Neural cell (in vitro differentiated cells): ENCODE measurements around the gene TBATA. TPM values are rescaled to one million over a fixed set of nuclear protein-coding genes. Genes with fewer than 3 reads are reported as not detected.

Experiments used
- H2AFZ ChIP-seq: fragments of 200-600, 300-800 bp; sonication (generic), shearing (Covaris generic); 2 replicates; pipeline ENCODE4 v1.6.0; 2014; ENCODE audit warnings: low read depth, mild to moderate bottlenecking, antibody characterized with exemption, low read length, moderate library complexity
- H3F3A ChIP-seq: fragments of 200-600 bp; shearing (Covaris generic); 2 replicates; pipeline ENCODE4 v1.6.1; 2016; ENCODE audit warnings: mild to moderate bottlenecking, moderate library complexity, mixed read lengths, antibody characterized with exemption, low read length; ENCODE audit not compliant: insufficient read depth, poor library complexity, severe bottlenecking
- H3K27ac ChIP-seq: fragments of 200-600, 300-800 bp; sonication (generic), shearing (Covaris generic); 2 replicates; pipeline ENCODE4 v1.5.1; 2014; ENCODE audit warnings: mild to moderate bottlenecking, low read length, moderate library complexity
- H3K27me3 ChIP-seq: fragments of 300-800, 200-600 bp; sonication (generic), shearing (Covaris generic); 2 replicates; pipeline ENCODE4 v1.6.0; 2014; ENCODE audit warnings: mild to moderate bottlenecking, low read depth, low read length, moderate library complexity; ENCODE audit not compliant: insufficient read depth
- H3K36me3 ChIP-seq: fragments of 300-800, 200-600 bp; sonication (generic), shearing (Covaris generic); 2 replicates; pipeline ENCODE4 v1.5.1; 2014; ENCODE audit warnings: mild to moderate bottlenecking, antibody characterized with exemption, low read length, moderate library complexity; ENCODE audit not compliant: insufficient read depth
- H3K4me2 ChIP-seq: fragments of 300-800, 200-600 bp; sonication (generic), shearing (Covaris generic); 2 replicates; pipeline ENCODE4 v1.6.0; 2014; ENCODE audit warnings: mild to moderate bottlenecking, low read length
- H3K4me3 ChIP-seq: fragments of 300-800, 200-600 bp; sonication (generic), shearing (Covaris generic); 2 replicates; pipeline ENCODE4 v1.5.1; 2014; ENCODE audit warnings: mild to moderate bottlenecking, low read length, moderate library complexity
- H3K79me2 ChIP-seq: fragments of 200-600 bp; shearing (Covaris generic); replicated peaks from 2 replicates; pipeline ENCODE4 v1.6.0; 2014; ENCODE audit warnings: mild to moderate bottlenecking, low read length, moderate library complexity; ENCODE audit not compliant: insufficient read depth
- H3K9ac ChIP-seq: fragments of 300-800, 200-600 bp; sonication (generic), shearing (Covaris generic); 2 replicates; pipeline ENCODE4 v1.6.1; 2016; ENCODE audit warnings: mild to moderate bottlenecking, low read length, mixed read lengths
- H3K9me2 ChIP-seq: fragments of 200-600 bp; shearing (Covaris generic); 2 replicates; pipeline ENCODE4 v1.6.1; 2016; ENCODE audit warnings: mild to moderate bottlenecking, low read length, mixed read lengths; ENCODE audit not compliant: insufficient read depth
- H3K9me3 ChIP-seq: fragments of 200-600, 300-800 bp; sonication (generic), shearing (Covaris generic); 2 replicates; pipeline ENCODE4 v1.6.1; 2016; ENCODE audit warnings: mild to moderate bottlenecking, mixed run types, low read length, moderate library complexity, mixed read lengths
- H4K20me1 ChIP-seq: fragments of 200-600 bp; shearing (Covaris generic); 2 replicates; pipeline ENCODE4 v1.6.1; 2016; ENCODE audit warnings: mild to moderate bottlenecking, mixed run types; ENCODE audit not compliant: insufficient read depth
- EP300 ChIP-seq: fragments of 450-650 bp; conservative IDR thresholded peaks from 2 replicates; pipeline ENCODE4 v1.6.1; 2014; ENCODE audit warnings: antibody characterized with exemption, mild to moderate bottlenecking, moderate library complexity; ENCODE audit not compliant: poor library complexity, severe bottlenecking
- EZH2 ChIP-seq: fragments of 200-600, 300-800 bp; shearing (Covaris generic), sonication (generic); IDR thresholded peaks from 2 replicates; pipeline ENCODE4 v1.6.1; 2014; ENCODE audit warnings: antibody characterized with exemption, low read length, borderline replicate concordance, mild to moderate bottlenecking; ENCODE audit not compliant: insufficient read depth, poor library complexity, severe bottlenecking
- MXI1 ChIP-seq: fragments of 450-650 bp; conservative IDR thresholded peaks from 2 replicates; pipeline ENCODE4 v1.6.1; 2014; ENCODE audit warnings: antibody characterized with exemption, mild to moderate bottlenecking; ENCODE audit not compliant: poor library complexity, severe bottlenecking
- POLR2AphosphoS5 ChIP-seq: IDR thresholded peaks from 2 replicates; pipeline ENCODE4 v1.6.1; 2012
- RAD21 ChIP-seq: fragments of 450-650 bp; conservative IDR thresholded peaks from 2 replicates; pipeline ENCODE4 v1.6.1; 2014; ENCODE audit warnings: antibody characterized with exemption, mild to moderate bottlenecking, moderate library complexity
- SMC3 ChIP-seq: fragments of 450-650 bp; conservative IDR thresholded peaks from 2 replicates; pipeline ENCODE4 v1.6.1; 2014; ENCODE audit warnings: antibody characterized with exemption, mild to moderate bottlenecking, moderate library complexity; ENCODE audit not compliant: poor library complexity
- TAF1 ChIP-seq: IDR thresholded peaks from 2 replicates; pipeline ENCODE4 v1.6.1; 2012; ENCODE audit warnings: low read depth
- polyA plus RNA-seq: library from polyadenylated mRNA; depleted of rRNA; stranded (reverse); fragments of >200 nt; gene quantifications from 2 replicates; pipeline ENCODE4 v1.2.3, GENCODE V29; 2014
- TF ChIP-seq, protein P1 (sequence below): IDR thresholded peaks from 2 replicates; pipeline ENCODE4 v1.6.1; 2012; ENCODE audit warnings: borderline replicate concordance
- TF ChIP-seq, protein P2 (sequence below): fragments of 450-650 bp; IDR thresholded peaks from 2 replicates; pipeline ENCODE4 v1.5.1; 2014; ENCODE audit warnings: antibody characterized with exemption, mild to moderate bottlenecking, moderate library complexity; ENCODE audit not compliant: poor library complexity, severe bottlenecking

The TBATA gene
- polyA plus RNA-seq, 1 donor from 2014 or later, result not detected

DNA sequence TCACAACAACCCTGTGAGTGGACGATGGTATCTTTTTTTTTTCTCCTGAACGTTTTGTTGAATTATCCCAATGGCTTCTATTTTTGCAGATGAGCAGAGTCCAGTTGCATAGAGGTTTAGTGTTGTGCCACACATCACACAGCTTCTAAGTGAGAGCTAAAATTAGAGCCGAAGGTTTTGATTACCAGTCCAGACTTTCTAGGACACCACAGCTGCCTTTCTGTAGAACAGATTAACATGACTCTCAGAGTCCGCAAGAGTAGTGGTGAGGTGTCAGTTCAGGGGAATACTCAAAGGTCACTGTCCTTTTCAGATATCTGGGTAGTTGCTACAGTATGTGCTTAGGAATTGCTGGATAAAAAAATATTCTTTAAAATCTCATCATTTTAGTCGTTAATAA is 44.4 kb upstream of the TBATA start:
- no peaks in the 10 kb centered on the region for H3K9me2 ChIP-seq
- H3K79me2 ChIP-seq, result peaks cover 17% of the 10 kb centered on the region
- H3K27ac ChIP-seq, result no peak overlapping the region

DNA sequence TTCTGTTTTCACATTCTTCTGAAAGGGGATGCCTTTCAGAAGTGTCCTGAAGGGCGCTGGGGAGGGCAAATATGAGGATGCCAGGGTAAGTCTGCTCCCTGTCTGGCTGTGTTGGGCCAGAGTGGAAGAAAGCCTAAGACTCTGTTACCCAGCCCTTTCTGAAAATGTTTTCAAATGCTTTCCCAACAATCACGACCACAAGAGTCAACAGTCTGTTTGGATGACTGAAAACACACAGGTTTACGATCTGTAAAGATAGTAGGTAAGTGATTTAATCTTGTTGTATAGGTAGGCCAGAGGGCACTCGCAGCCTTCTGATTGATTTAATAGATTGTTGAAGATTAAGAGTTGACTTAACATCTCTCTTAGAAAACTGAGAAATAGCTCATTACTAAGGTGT is 43.7 kb upstream of the TBATA start:
- no peaks in the 10 kb centered on the region for H3K9me2 ChIP-seq
- H3K4me3 ChIP-seq, result no peak overlapping the region
- TF ChIP-seq, protein P1, sequence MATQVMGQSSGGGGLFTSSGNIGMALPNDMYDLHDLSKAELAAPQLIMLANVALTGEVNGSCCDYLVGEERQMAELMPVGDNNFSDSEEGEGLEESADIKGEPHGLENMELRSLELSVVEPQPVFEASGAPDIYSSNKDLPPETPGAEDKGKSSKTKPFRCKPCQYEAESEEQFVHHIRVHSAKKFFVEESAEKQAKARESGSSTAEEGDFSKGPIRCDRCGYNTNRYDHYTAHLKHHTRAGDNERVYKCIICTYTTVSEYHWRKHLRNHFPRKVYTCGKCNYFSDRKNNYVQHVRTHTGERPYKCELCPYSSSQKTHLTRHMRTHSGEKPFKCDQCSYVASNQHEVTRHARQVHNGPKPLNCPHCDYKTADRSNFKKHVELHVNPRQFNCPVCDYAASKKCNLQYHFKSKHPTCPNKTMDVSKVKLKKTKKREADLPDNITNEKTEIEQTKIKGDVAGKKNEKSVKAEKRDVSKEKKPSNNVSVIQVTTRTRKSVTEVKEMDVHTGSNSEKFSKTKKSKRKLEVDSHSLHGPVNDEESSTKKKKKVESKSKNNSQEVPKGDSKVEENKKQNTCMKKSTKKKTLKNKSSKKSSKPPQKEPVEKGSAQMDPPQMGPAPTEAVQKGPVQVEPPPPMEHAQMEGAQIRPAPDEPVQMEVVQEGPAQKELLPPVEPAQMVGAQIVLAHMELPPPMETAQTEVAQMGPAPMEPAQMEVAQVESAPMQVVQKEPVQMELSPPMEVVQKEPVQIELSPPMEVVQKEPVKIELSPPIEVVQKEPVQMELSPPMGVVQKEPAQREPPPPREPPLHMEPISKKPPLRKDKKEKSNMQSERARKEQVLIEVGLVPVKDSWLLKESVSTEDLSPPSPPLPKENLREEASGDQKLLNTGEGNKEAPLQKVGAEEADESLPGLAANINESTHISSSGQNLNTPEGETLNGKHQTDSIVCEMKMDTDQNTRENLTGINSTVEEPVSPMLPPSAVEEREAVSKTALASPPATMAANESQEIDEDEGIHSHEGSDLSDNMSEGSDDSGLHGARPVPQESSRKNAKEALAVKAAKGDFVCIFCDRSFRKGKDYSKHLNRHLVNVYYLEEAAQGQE, result no peak
- TF ChIP-seq TAF1 (no peak), EZH2 (no peak), MXI1 (no peak), EP300 (no peak), SMC3 (no peak), POLR2AphosphoS5 (no peak), RAD21 (no peak)
- TF ChIP-seq, protein P2, sequence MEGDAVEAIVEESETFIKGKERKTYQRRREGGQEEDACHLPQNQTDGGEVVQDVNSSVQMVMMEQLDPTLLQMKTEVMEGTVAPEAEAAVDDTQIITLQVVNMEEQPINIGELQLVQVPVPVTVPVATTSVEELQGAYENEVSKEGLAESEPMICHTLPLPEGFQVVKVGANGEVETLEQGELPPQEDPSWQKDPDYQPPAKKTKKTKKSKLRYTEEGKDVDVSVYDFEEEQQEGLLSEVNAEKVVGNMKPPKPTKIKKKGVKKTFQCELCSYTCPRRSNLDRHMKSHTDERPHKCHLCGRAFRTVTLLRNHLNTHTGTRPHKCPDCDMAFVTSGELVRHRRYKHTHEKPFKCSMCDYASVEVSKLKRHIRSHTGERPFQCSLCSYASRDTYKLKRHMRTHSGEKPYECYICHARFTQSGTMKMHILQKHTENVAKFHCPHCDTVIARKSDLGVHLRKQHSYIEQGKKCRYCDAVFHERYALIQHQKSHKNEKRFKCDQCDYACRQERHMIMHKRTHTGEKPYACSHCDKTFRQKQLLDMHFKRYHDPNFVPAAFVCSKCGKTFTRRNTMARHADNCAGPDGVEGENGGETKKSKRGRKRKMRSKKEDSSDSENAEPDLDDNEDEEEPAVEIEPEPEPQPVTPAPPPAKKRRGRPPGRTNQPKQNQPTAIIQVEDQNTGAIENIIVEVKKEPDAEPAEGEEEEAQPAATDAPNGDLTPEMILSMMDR, result no peak
- no peaks in the 10 kb centered on the region for H4K20me1 ChIP-seq
- no peak overlapping the region for H3K27ac ChIP-seq
- no peaks in the 10 kb centered on the region for H3K27me3 ChIP-seq
- no peak overlapping the region for H3K9ac ChIP-seq
- no peaks in the 10 kb centered on the region for H3F3A ChIP-seq
- peaks cover 13% of the 10 kb centered on the region for H3K79me2 ChIP-seq
- H2AFZ ChIP-seq, result no peak overlapping the region
- H3K9me3 ChIP-seq, result no peaks in the 10 kb centered on the region
- H3K4me2 ChIP-seq, result no peak overlapping the region
- H3K36me3 ChIP-seq, result no peaks in the 10 kb centered on the region

More for the DNA sequence above, 44.4 kb upstream of the TBATA start:
- H3K9me3 ChIP-seq, result no peaks in the 10 kb centered on the region
- H3K4me2 ChIP-seq, result no peak overlapping the region
- H3K9ac ChIP-seq, result no peak overlapping the region
- H3K27me3 ChIP-seq, result no peaks in the 10 kb centered on the region
- H3K4me3 ChIP-seq, result no peak overlapping the region
- no peaks in the 10 kb centered on the region for H3F3A ChIP-seq
- H4K20me1 ChIP-seq, result no peaks in the 10 kb centered on the region
- TF ChIP-seq EP300 (no peak), POLR2AphosphoS5 (no peak), TAF1 (no peak)
- no peaks in the 10 kb centered on the region for H3K36me3 ChIP-seq
- H2AFZ ChIP-seq, result no peak overlapping the region
